CD4-positive, alpha-beta T cell treated with Interleukin-17A for 4 hours (primary cell): ENCODE results near the gene TNF.
A peak's percentile ranks its signal among the peaks of the same experiment; 100 is the strongest.

Experiments used
- DNase-seq: peaks from one replicate; pipeline ENCODE4 v3.0.0-alpha.2; 2020; ENCODE audit warnings: mixed read lengths

TNF gene

DNA sequence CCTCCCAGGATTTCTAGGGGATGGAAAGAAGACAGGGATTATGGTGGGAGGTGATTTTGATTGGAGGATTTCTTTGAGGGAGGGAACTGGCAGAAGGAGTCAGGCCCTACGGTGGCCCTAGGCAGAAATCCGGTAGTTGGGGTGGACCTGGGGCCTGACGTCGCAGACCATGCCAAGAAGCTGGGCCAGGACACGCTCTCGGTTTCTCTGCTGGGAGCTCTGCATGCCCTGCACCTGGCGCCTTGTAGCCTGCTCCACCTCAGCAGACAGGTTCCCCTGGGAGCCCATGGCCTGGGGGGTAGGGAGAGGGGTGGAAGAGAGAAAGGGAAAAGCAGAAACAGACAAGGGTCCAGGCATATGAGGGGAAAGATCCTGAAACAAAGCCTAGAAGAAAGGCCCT is 30.1 kb upstream of the TNF start:
- DNase-seq, result no peak

DNA sequence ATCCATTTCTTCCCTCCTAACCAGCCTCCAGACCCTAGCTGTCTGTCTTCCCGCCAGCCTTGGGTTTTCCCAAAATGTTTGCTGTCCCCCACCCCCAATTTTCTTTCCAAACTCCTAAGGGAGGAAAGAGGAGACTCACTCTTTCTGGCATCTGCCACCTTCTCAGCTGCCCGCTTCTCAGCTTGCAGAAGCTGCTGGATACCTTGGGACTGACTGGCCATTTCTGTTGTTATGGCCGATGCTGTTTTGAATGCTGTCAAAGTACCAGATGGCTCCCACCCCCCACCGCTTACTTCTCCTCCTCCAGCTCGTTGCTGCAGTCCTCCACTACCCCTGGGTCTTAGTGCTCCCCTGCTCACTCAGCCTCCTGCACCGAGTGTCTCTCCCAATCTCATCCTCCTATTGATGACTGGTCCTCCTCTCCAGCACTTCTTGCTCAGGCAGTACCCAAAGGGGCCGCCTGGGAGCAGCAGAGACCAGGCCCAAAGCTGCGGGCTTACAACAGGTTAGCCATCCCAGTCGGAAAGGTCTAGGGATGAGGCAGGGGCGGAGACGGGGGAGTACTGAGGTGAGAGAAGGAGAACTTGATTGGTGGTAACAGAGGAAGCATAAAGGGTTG is 28.9 kb upstream of the TNF start, which contains the start of gene ATP6V1G2:
Gene ATP6V1G2, minus strand, starts transcription at position 270 of the 619 bp plus-strand sequence. Its CDS starts 49 bp downstream, at position 221.
- DNase-seq, result peak; percentile 84

DNA sequence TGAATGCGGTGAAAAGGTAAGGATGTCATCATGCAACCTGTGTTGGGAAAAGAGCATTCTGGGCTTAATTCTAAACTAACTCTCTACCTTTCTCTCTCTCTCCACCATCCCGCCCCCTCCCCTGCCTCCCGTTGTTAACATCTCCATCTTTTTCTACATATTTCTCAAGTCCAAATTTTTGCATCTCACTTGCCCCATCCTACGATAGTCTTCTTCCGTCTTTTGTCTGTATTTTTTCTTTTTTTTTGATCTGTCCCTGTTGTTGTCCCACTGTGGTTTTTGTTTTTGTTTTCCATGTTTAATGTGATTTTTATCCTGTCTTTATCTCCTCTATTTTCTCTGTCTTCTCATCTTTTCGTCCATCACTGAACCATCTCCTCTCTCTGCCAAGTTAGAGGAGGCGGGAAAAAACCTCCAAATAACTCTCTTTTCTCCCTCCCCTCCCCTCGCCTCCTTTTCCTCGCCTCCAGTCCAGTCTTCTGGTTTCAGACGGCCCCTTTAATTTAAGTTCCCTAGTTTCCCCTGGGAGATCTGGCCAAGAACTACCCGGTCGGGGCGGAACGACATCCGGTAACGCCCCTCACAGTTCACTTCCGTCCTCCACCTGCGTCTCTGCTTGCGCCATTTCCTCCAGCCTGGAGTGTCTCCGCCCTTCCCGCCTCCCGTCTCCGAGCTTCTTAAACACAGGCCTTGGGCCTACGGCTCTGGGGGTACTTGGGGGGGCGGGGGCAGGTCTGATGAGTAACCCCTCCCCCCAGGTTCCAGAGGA is 28.2 kb upstream of the TNF start, which contains the start of gene NFKBIL1:
Gene NFKBIL1, plus strand, starts transcription at position 651 of the 769 bp plus-strand sequence. Its CDS starts 87 bp downstream, at position 738.
- peak; percentile 91 for DNase-seq

GRCh38 chr6:31547727-31548543 is 27.4 kb upstream of the TNF start:
- no peak for DNase-seq

DNA sequence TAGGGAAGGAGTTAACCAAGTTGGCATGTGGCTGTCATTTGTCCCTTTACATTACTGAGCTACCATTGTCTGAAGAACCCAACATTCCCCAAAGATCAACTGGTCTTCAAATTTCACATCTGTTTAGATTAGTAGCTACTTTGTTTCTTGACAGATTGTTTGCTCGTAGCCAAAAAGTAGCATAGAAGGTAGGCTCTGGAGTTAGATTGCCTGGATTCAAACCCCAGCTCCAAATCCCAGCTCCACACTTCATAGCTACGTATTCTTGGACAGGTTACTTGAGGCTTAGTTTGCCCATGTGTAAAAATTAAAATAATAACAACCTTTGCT is 26.9 kb upstream of the TNF start:
- no peak for DNase-seq

GRCh38 chr6:31551371-31551770 is 24.0 kb upstream of the TNF start:
- DNase-seq, result peak; percentile 80

GRCh38 chr6:31556307-31556706 is 19.1 kb upstream of the TNF start:
- no peak for DNase-seq

DNA sequence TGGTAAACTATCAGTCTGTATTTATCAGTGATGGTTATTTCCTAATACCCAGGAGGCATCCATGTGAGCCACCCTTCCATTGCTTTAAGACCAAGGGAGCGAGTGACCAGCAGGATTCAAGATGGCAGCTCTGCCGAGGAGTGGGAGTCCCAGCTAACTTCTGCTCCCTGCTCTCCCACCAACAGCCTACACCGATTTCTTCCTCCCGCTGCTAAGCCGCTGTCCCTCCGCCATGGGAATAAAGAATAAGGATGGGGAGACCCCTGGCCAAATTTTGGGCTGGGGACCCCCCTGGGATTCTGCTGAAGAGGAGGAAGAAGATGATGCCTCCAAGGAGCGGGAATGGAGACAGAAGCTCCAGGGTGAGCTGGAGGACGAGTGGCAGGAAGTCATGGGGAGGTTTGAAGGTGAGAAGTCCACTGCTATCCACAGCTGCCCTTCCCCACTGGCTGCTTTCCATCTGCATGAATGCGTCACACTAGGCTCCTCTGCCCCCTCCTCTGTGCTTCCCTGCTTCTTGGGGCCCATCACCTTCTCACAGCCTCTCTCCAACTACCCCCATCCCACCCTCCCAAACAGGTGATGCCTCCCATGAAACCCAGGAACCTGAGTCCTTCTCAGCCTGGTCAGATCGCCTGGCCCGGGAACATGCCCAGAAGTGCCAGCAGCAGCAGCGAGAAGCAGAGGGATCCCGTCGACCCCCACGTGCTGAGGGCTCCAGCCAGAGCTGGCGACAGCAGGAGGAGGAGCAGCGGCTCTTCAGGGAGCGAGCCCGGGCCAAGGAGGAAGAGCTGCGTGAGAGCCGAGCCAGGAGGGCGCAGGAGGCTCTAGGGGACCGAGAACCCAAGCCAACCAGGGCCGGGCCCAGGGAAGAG is 17.7 kb upstream of the TNF start:
- no peak for DNase-seq

GRCh38 chr6:31558318-31558625 is 17.1 kb upstream of the TNF start:
- DNase-seq, result no peak

DNA sequence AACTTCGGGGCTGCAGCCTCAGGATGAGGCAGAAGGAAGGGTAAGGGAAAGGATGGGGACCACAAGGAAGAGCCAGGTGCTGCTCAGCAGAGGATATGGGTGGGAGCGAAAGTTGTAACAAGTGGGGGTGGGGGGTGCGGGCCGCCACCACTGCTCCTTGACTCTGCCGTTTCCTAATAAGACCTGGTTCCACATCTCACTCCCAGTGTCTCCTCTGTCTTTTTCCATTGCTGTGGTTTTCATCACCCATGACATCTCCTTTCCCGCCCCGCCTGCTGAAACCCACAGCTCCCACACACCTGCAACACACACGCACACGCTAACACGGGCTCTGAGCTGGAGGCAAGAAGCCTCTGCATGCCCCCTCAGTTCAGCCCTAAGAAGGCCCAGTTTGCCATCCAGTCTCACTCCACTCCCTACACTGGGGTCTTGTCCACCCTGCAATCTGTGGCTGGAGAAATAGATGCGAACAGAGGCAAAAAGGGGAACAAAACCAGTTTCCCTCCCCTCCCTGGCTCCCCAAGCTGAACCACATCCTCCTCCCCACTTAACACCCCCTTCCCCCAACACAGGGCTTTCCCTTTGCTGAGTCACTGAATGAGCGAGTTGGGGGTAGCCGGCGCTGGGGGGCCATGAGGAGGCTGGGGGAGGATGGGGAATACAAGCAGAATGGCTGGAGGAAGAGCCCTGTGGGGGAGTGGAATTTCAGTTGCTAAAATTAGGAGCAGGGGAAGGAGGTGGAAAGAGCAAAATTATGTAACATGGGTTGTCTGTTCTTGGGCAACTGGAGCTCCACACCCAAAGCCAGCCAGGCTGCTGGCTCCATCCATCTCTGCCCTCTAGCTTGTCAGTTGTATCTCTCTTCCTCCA is 16.5 kb upstream of the TNF start:
- peak; percentile 73 for DNase-seq

- DNase-seq, result no peak
Measured at GRCh38 chr6:31559606-31559957, 15.8 kb upstream of the TNF start.

DNA sequence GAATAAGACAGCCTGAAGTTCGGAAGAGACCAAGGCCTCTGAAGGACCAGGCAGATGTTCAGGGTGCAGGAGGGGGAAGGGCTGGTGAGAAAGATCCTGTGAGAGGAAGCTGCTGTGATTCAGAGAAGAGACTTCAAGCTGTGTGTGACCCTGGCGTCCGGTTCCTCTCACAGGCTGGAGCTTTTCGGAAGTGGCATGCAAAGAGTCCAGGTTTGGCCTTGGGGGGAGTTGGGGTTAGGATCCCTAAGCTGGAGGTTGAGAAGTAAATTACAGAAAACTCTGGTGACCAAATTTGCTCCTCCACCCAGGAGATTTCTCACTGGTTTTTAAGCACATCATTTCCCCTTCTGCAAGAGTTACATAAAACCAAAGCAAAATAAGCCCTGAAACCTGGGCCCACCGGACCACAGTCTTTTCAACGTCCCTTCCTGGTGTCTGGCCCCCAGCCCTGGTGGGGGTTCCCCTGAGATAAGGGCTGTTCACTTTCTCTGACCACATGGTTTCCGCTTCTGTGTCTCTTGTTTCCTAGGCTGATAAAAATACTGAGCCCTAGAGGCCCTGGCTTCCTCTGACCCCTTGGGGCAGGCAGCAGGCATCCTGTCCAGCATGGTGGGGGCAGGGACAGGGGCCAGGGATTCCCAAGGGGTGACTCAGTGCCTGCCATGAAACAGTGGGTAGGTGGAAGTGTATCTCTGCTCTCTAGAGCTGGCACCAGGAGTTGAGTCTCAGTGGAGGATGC is 15.2 kb upstream of the TNF start:
- peak; percentile 70 for DNase-seq

DNA sequence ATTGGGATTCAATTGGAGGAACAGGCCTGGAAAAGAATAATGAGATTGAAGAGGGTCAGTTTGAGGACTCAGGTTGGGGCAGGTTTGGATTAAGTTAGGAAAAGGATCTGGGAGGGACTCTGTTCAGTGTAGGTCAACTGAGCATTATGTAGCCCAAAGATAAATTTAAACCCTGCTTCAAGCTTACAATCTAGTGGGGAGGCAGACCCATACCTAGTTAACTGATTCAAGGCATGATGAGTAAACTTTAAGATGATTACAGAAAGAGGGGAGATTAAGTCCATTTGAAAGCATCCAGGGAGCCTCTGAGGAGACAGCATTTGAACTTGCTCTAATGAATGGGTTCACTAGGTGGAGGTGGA is 14.7 kb upstream of the TNF start:
- DNase-seq, result no peak

- DNase-seq, result peak; percentile 59
Measured at GRCh38 chr6:31567531-31568370, 7.6 kb upstream of the TNF start.

GRCh38 chr6:31568537-31568961 is 6.8 kb upstream of the TNF start:
- DNase-seq, result peak; percentile 67

- DNase-seq, result no peak
Measured at GRCh38 chr6:31569861-31570536, 5.4 kb upstream of the TNF start.

GRCh38 chr6:31572041-31572911 is 3.1 kb upstream of the TNF start, which contains the start of gene LTA:
TSS of gene LTA (plus strand) at chr6:31572289. CDS start at chr6:31572743, 454 bp downstream.
- peak; percentile 75 for DNase-seq
